HG03354 (cell line): ENCODE results near the gene IGFL4.

Experiments
- ATAC-seq: cut with Tn5 transposase; IDR thresholded peaks from one replicate; pipeline ENCODE4 v1.9.1; 2021; ENCODE audit warnings: mild to moderate bottlenecking; ENCODE audit not compliant: unreplicated experiment, poor library complexity, severe bottlenecking

The IGFL4 gene

DNA sequence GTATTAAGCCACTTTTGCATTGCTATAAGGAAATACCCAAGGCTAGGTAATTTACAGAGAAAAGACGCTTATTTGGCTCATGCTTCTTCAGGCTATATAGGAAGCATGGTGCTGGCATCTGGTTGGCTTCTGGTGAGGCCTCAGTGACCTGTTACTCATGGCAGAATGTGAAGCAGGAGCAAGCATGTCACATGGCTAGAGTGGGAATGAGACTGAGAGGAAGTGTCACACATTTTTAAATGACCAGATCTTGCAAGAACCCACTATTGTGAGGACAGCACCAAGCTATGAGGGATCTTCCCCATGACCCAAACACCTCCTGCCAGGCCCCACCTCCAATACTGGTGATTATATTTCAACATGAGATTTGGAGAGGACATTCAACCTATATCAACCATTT is 25.7 kb upstream of the IGFL4 start:
- ATAC-seq, result no peak

DNA sequence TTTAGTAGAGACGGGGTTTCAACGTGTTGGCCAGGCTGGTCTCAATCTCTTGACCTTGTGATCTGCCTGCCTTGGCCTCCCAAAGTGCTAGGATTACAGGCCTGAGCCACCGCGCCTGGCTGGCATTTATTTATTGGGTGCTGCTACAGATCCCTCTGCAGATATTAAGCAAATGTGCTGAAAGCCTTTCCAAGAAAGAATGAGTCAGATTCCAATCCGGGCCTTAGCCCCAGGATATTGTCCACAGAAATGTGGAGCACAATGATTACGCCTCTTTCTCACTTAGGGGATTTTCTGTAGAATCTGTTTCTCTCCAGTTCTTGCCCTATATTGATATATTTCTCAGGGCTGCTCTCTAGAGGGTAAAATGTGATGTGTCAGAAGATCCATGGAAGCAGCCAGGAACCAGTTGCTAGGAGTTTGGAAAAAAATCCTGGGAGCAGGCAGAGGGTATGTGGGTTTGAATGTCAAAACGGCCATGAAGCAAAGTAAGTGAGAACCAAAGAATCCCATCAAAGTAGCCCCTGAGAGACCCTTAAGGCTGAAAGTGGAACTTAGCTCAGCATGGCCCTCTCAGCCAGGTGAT is 24.8 kb upstream of the IGFL4 start:
- ATAC-seq, result no peak

DNA sequence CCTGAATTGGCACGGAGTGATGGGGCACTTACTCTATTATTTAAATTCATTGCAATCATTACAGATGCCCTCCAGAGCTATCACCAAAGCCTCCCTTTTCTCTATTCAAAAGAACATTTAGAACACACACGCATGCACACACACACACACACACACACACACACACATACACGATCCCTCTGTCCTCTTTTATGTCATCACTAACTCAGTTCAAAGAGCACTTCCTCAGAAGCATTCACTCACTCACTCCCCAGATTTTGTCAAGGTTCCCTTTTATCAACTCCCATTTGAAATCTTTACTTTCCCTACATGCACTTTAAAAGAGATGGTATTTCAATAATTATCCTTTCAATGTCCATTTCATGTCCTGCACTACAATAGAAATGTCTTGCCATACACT is 22.4 kb upstream of the IGFL4 start:
- ATAC-seq, result no peak

DNA sequence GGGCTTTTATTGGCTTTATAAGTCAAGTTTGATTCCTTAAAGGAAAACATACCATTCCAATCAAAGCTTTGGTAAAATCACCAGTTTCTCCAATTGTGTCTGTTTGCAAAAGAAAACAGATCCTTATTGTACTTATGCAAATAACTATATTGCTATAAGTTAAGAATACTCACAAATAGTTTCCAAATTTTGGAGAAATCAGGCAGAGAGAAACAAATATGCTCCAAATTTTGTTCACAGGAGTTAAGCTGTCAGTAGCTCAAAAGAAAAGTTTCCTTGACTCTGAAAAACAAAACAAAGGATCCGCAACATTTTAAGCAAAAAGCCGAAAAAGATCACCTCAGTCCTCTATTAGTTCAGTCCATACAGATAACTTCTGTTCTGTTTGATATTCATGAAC is 19.2 kb upstream of the IGFL4 start:
- ATAC-seq, result no peak

DNA sequence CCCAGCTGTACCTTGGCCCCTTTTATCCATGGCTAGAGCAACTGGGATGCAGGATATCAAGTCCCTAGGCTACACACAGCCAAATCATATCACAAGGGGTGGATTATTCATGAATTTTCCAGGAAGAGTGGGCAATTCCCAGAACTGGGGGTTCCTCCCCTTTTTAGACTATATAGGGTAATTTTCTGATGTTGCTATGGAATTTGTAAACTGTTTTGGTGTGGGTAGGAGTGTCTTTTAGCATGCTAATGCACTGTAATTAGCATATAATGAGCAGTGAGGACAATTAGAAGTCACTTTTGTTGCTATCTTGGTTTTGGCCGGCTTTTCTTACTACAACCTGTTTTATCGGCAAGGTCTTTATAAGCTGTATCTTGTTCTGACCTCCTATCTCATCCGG is 18.0 kb upstream of the IGFL4 start:
- no peak for ATAC-seq

DNA sequence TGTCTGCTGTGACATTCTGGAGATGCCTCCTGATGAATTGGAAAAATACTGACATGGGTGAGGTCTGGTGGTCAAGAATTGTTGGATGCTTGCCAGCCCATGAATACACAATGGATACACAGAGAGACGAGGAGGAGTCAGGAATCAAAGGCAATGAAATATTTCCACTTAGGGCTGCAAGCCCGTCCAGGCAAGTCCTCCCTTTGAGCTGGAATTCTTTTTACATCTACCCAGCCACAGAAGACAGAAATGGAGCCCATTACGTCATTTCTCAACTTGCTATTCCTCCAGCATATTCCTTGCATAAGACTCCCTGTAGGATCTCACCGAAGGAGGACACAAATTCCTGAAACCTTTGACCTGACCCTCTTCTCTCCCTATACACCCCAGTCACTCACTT is 15.7 kb upstream of the IGFL4 start:
- no peak for ATAC-seq

DNA sequence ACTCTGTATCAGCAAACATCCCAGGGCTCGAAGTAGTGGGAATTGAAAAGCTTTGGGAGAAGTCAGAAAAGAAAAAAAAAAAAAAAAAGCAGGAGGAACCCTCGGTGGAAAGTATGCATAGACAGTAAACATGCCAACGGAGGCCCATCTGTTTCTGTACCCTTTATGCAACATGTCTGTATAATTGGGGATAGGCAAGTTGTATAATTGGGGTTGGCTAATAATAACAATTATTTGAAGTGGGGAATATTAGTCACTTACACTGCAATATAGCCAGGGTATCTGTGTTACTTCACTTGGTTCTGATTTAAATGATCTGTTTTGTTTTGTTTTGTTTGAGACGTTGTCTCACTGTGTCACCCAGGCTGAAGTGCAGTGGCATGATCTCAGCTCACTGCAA is 12.1 kb upstream of the IGFL4 start:
- no peak for ATAC-seq

DNA sequence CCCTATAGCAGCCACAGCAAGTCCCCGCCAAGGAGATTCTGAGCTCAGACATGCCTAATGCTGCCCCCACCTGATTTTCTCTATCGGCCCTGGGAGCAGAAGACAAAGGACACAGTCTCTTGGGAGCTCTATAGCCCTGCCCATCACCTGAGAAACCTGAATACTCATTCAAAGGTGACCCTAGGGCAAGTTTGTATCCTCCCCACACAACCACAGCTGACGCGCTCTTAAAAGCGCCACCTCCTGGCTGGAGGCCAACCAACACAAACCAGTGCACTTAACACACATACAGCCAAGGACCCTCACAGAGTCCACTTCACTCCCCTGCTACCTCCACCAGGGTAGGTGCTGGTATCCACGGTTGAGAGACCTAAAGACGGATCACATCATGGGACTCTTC is 8.8 kb upstream of the IGFL4 start:
- no peak for ATAC-seq

DNA sequence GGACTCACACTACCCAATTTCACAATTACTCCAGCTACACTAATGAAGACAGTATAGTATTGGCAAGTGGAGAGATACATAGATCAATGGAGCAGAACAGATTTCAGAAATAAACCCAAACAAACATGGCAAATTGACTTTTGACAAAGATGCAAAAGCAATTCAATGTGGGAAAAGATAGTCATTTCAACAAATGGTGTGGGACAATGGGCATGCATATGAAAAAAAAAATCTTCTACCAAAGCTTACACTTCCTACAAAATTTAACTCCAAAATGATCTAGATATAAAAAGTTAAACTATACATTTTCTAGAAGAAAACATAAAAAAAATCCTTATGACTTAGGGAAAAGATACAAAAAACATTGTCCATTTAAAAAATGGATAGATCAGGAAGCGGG is 2.7 kb upstream of the IGFL4 start:
- no peak for ATAC-seq

DNA sequence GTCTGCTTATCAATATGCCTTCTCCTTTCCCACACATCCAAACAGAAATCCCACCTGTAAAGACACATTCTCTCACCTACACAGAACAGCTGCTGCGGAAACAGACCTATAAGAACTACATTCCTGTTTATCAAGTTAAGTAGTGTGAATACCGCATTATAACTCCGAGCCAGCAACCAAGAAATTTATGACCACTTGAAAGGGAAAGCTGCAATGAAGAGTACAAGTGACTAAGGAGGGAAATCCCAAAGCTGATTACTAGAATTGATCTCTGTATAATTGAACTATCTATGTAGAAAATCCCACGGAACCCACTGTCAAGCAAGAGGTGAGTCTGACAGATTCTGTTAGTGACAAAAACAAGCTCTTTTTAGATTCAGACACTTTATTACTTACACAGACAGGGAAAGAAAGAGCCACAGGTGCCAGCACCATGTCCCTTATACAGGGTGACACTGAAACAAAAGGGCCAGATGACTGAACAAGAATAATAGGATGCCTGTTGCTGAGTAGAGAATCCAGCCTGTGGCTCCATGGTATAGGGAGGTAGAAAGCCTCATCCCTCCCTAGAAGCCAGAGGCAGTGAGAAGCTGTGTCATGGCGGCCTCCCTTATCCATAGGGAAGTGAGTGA is 1.6 kb upstream of the IGFL4 start:
- ATAC-seq, result no peak

DNA sequence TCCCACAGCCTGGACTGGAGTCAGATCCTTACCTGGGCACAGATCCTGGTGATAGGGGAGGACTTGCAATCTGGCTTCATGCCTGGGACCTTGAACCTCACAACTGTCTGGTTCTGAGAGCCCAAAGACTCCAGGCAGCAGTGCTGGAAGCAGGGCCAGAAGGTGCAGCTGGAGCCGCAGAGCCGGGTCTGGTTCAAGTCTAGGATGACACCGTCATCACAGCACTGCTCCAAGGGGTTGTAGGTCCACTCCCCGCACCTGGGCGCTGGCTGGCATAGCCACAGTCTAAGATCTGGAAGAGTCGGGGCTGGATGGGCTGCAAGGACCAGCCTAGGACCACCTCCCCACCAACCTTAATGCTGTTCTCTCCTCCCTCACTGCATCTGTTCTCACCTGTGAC is 677 bp downstream of the IGFL4 start:
- ATAC-seq, result no peak

DNA sequence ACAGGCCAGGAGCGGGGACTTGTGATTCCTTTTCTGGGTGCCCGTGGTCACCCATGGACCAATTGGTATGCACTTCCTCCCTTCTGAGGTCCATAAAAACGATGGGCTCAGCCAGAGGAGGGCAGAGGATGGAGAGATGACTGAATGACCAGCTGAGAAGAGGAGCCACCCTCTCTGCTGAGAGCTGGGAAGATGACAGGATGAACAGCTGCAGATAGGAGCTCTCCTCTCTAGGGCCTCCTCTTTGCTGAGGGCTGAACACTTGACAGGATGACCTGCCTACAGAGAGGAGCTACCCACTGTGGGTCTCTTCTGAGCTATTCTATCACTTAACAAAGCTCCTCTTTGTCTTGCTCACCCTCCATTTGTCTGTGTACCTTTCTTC is 4.1 kb downstream of the IGFL4 start:
- no peak for ATAC-seq

DNA sequence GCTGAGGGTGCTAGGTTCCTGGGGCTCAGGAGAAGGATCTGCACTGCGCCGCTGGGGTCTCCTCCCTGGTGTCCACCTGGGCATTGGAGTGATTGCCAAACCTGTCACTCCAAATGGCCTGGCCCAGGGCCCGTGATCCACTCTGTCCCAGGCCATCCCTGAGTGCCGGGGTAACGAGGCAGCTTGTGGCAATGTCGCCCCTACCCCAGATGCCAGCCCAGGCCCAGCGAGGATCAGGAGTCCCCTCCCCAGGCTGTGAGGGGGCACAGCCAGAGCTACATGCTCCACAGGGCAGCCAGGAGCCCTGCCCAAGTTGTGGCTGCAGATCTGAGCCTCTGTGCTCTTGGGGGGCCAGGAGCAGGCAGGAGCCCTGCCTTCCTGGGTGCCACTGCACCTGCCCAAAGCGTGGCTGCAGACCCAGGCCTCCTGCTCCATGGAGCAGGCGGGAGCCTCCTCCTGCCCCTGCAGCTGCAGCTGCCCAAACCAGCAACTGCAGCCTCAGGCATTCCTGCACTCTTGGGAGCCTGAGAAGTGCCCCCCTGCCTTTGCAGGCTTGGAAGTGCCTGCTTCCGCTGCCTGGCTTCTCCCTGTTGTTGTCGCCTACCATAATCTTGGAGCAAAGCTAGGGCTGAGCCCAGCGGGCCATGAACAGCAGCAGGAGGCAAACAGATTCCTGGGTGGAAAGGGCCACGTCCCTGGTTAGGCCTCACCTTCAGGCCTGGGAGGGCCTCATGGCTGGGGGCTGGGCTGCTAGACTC is 4.6 kb downstream of the IGFL4 start:
- no peak for ATAC-seq

DNA sequence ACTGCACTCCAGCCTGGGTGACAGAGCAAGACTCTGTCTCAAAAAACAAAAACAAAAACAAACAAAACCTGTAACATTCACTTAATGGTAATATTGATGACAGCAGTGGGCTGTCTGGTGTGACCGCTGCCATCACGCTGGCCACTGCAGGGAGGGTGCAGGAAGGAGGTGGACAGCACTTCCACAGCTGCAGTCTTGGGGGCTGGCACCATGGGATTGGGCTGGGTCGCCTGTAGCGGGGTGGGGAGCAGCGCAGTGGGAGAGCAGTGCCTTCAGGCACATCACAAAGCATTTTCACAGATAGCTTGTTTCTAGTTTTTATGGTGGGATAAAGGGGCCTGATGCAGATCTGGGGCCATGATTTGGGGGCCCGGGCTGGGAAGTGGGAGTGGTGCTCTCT is 5.3 kb downstream of the IGFL4 start:
- ATAC-seq, result no peak

DNA sequence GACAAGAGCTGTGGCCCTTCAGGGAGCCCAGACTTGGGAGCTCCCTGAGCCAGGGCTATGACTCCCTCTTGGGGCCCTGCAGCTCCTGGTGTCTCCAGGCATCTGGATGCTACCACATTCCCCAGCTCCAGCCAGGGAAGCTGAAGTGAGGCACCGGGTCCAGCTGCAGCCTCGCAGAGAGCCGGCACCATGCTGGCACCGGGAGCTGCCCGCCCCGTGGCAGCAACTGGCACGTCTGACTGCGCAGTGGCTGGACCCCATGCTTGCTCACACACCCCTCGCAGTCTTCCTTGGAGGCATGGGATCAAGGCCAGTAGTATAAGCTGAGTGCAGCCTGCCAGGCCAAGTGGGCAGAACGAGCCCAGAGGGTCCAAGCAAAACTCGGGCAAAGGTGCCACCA is 7.4 kb downstream of the IGFL4 start:
- no peak for ATAC-seq

DNA sequence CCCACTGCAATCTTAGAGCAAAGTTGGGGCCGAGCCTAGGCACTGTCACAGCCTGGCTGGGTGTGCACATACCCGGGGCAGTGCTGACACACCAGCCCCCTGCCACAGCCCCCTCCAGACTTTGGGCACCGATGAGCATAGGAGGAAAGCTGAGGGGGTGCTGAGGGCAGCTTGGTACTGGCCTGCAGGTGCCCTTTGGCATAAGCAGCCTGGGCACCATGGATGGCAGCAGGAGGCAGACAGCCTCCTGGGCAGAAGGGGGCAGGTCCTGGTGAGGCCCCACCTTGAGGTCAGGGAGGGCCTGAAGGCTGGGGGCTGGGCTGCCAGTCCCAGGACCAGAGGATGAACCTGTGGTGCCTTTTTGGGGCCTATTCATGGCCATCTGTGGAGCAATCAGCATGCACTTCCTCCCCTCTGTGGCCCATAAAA is 8.2 kb downstream of the IGFL4 start:
- no peak for ATAC-seq

DNA sequence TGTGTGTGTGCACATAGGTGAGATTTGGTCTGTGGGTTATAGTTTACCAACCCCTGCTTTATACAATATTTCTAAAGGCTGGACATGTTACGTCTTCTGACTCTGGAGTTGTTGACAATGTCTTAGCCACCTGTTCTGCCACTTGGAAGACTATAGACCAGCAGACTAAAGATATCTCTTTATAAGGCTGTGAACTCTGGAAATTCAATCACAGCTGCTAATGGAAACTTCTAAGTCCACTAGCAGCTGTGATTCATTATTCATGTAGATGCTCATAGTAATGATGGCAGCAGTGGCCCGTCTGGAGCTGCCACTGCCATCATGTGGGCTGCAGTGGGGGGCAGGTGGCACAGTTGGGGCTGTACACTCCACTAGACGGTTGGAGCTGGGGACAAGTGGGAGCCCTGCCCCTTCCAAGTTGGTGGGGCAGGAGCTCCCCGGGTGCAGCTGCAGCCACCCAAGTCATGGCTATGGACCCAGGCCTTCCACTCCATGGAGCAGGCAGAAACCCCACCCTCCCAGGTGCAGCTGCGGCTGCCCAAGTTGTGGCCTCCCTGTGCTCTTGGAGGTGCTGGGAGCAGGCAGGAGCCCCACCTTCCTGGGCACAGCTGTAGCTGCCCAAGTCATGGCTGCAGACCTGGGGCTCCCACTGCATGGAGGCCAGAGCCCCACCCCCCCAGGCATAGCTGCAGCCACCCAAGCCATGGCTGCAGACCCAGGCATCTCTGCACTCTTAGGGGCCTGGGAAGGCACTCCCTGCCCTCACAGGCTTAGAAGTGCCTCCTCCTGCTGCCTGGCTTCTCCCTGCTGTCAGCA is 8.8 kb downstream of the IGFL4 start:
- ATAC-seq, result no peak

DNA sequence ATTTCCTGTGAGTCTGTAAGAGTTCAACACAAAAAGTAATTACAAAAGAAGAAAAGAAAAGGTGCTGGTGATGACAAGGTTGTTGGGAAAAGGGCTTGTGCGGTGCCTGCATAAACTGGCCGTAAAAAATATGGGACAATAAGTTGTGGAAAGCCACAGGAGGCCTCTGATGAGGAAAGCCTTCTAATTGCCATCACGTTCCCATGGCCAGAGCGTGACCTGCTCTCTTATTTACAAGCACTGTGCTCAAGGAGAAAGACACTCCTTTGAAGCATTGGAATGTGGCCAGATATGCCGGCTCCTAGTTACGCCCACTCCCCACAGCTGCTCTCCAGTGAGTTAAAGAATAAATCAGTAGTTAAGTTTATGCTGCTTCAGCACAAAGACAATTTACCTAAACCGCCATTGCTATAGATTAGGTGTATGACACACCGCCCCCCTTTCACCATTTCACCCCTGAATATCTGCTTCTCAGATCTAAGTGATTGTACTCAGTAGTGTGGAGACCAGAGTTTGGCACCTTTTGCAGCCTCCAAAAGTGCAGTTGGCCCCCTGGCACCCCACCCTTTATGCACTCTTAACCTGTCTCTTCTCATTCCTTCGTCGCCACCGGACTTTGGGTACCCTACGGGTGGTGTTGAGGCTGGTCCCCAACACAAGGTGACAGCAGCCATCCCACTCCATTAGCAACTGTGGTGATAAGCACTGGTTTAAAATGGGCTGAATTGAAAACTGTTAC is 9.8 kb downstream of the IGFL4 start:
- ATAC-seq, result no peak

DNA sequence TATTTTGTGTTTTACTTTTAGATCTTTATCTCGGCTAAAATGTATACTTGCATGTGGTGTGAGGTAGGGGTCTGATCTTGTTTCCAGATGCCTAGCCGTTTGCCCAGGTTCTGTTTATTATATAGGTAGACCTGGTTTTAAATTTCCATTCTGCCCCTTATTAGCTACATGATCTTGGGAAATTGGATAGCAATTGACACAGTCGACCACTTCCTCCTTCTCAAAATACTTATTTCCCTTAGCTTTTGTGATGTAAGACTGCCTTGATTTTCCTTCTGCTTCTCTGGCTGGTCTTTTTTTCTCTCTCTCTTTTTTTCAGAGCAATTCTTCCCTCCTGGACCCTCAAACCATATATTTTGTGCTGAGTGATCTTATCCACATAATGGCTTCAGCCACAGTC is 15.0 kb downstream of the IGFL4 start:
- ATAC-seq, result no peak

DNA sequence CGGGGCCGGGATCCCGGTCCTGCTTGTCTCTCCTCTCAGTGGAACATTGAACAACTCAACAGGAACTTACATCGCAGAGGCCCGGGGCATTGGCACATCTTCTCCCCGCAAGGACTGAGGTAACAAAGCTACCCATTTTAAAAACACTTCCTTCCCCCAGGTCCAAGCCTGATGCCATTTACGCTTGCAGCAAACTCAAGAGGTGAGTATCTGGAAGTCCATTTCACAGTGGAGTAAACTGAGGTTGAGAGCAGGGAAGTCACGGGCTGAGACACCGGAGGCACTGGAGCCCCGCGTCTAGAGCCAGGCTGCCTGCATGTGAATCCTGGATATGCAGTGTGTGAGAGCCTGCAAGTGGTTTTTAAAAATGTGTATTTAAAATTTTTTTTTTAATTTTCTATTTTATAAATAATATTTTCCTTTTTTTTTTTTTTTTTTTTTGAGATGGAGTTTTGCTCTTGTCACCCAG is 17.5 kb downstream of the IGFL4 start:
- ATAC-seq, result no peak
